Measurements from ENCODE around the gene ANKRD33B. TPM values are rescaled to one million over a fixed set of nuclear protein-coding genes. Genes with fewer than 3 reads are reported as not detected.

The ANKRD33B gene
- polyA plus RNA-seq, 1 experiment, result 3.4 TPM

- ChIA-PET POLR2A (no interaction called here), CTCF (no interaction called here)
- Histone ChIP-seq H3K27me3 (ENCODE audit: control insufficient read depth, insufficient read depth, low read length) (no peaks in the 10 kb centered on the region), H3K36me3 (ENCODE audit: control insufficient read depth, insufficient read depth, low read length) (no peaks in the 10 kb centered on the region), H3K4me3 (ENCODE audit: low read depth, low read length) (no peak overlapping the region)
- no peak for DNase-seq (ENCODE audit: low read depth)
- TF ChIP-seq, protein P1, sequence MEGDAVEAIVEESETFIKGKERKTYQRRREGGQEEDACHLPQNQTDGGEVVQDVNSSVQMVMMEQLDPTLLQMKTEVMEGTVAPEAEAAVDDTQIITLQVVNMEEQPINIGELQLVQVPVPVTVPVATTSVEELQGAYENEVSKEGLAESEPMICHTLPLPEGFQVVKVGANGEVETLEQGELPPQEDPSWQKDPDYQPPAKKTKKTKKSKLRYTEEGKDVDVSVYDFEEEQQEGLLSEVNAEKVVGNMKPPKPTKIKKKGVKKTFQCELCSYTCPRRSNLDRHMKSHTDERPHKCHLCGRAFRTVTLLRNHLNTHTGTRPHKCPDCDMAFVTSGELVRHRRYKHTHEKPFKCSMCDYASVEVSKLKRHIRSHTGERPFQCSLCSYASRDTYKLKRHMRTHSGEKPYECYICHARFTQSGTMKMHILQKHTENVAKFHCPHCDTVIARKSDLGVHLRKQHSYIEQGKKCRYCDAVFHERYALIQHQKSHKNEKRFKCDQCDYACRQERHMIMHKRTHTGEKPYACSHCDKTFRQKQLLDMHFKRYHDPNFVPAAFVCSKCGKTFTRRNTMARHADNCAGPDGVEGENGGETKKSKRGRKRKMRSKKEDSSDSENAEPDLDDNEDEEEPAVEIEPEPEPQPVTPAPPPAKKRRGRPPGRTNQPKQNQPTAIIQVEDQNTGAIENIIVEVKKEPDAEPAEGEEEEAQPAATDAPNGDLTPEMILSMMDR (IDR thresholded peaks at IDR 0.05; ENCODE audit: insufficient read depth, low read depth, low read length), result no peak
Measured at GRCh38 chr5:10537624-10538023, 26.2 kb upstream of the ANKRD33B start.

- Histone ChIP-seq H3K36me3 (ENCODE audit: control insufficient read depth, insufficient read depth, low read length) (no peaks in the 10 kb centered on the region), H3K27me3 (ENCODE audit: control insufficient read depth, insufficient read depth, low read length) (no peaks in the 10 kb centered on the region), H3K4me3 (ENCODE audit: low read depth, low read length) (no peak overlapping the region)
- ChIA-PET CTCF (no interaction called here), POLR2A (no interaction called here)
- DNase-seq (ENCODE audit: low read depth), result no peak
- TF ChIP-seq, protein P1 (IDR thresholded peaks at IDR 0.05; ENCODE audit: insufficient read depth, low read depth, low read length), result no peak
Measured at GRCh38 chr5:10538103-10538788, 25.6 kb upstream of the ANKRD33B start.

GRCh38 chr5:10538789-10539686 is 24.8 kb upstream of the ANKRD33B start:
- DNase-seq (ENCODE audit: low read depth), result no peak
- TF ChIP-seq, protein P1 (IDR thresholded peaks at IDR 0.05; ENCODE audit: insufficient read depth, low read depth, low read length), result no peak
- ChIA-PET CTCF (no interaction called here), POLR2A (no interaction called here)
- Histone ChIP-seq H3K27me3 (ENCODE audit: control insufficient read depth, insufficient read depth, low read length) (no peaks in the 10 kb centered on the region), H3K36me3 (ENCODE audit: control insufficient read depth, insufficient read depth, low read length) (no peaks in the 10 kb centered on the region), H3K4me3 (ENCODE audit: low read depth, low read length) (no peak overlapping the region)

- ChIA-PET CTCF (no interaction called here), POLR2A (no interaction called here)
Measured at GRCh38 chr5:10539687-10539998, 24.2 kb upstream of the ANKRD33B start.

DNA sequence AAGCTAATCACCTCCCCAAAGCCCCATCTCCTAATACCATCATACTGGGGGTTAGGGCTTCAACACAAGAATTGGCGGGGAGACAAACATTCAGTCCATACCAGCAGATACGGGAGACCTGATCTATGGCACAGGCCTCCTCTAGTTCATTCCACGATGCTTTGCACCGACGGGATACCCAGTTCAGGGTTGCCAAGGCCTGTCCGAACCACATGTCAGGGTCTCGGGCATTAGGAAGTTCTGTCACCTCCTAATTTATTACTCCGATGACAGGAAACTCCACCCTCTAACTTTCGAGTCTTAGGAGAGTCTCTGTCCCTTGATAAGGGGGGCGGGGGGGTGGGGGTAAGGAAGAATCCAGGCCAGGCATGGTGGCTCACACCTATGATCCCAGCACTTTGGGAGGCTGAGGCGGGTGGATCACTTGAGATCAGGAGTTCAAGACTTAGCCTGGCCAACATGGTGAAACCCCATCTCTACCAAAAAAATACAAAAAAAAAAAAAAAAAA is 23.8 kb upstream of the ANKRD33B start:
- no peak for DNase-seq (ENCODE audit: low read depth)
- Histone ChIP-seq H3K4me3 (ENCODE audit: low read depth, low read length) (no peak overlapping the region), H3K27me3 (ENCODE audit: control insufficient read depth, insufficient read depth, low read length) (no peaks in the 10 kb centered on the region), H3K36me3 (ENCODE audit: control insufficient read depth, insufficient read depth, low read length) (no peaks in the 10 kb centered on the region)
- ChIA-PET POLR2A (interaction anchor here (0.6 kb wide), 1 partner anchor 71 kb away, joined by 8 read pairs; no protein-coding TSS in a partner anchor), CTCF (no interaction called here)
- TF ChIP-seq, protein P1 (IDR thresholded peaks at IDR 0.05; ENCODE audit: insufficient read depth, low read depth, low read length), result no peak

More at GRCh38 chr5:10539687-10539998, 24.2 kb upstream of the ANKRD33B start:
- TF ChIP-seq, protein P1 (IDR thresholded peaks at IDR 0.05; ENCODE audit: insufficient read depth, low read depth, low read length), result no peak
- Histone ChIP-seq H3K36me3 (ENCODE audit: control insufficient read depth, insufficient read depth, low read length) (no peaks in the 10 kb centered on the region), H3K4me3 (ENCODE audit: low read depth, low read length) (no peak overlapping the region), H3K27me3 (ENCODE audit: control insufficient read depth, insufficient read depth, low read length) (no peaks in the 10 kb centered on the region)
- DNase-seq (ENCODE audit: low read depth), result no peak
